ENCODE data around the gene GPC6.
"Not testable (repeated sequence)": the region's sequence is repeated elsewhere in the genome, so short reads cannot be mapped to it uniquely, and the experiment has no call there.

The GPC6 gene

GRCh38 chr13:94286581-94286980 is 1060.0 kb downstream of the GPC6 start:
- no peak for DNase-seq

GRCh38 chr13:94291631-94292322 is 1065.2 kb downstream of the GPC6 start:
- DNase-seq: no peak

- DNase-seq: no peak
Measured at GRCh38 chr13:94292323-94292640, 1065.7 kb downstream of the GPC6 start.

GRCh38 chr13:94296471-94296870 is 1069.9 kb downstream of the GPC6 start:
- DNase-seq: no peak

GRCh38 chr13:94298346-94298745 is 1071.7 kb downstream of the GPC6 start:
- no peak for DNase-seq

- no peak for DNase-seq
Measured at GRCh38 chr13:94300401-94300800, 1073.8 kb downstream of the GPC6 start.

GRCh38 chr13:94301487-94301886 is 1074.9 kb downstream of the GPC6 start:
- no peak for DNase-seq

GRCh38 chr13:94302847-94303565 is 1076.4 kb downstream of the GPC6 start:
- DNase-seq: not testable (repeated sequence)

- DNase-seq: no peak
Measured at GRCh38 chr13:94303644-94304174, 1077.1 kb downstream of the GPC6 start.

- no peak for DNase-seq
Measured at GRCh38 chr13:94305033-94305432, 1078.4 kb downstream of the GPC6 start.

- DNase-seq: no peak
Measured at GRCh38 chr13:94305463-94305862, 1078.9 kb downstream of the GPC6 start.

GRCh38 chr13:94305934-94306333 is 1079.3 kb downstream of the GPC6 start:
- no peak for DNase-seq

GRCh38 chr13:94308832-94309231 is 1082.2 kb downstream of the GPC6 start:
- no peak for DNase-seq

GRCh38 chr13:94309576-94309975 is 1083.0 kb downstream of the GPC6 start:
- no peak for DNase-seq

GRCh38 chr13:94309997-94310855 is 1083.6 kb downstream of the GPC6 start:
- no peak for DNase-seq

GRCh38 chr13:94311893-94312292 is 1085.3 kb downstream of the GPC6 start:
- no peak for DNase-seq

- peak; percentile 86 for DNase-seq
Measured at GRCh38 chr13:94312511-94313216, 1086.1 kb downstream of the GPC6 start.

- DNase-seq: no peak
Measured at GRCh38 chr13:94313321-94313910, 1086.8 kb downstream of the GPC6 start.

GRCh38 chr13:94313926-94314325 is 1087.3 kb downstream of the GPC6 start:
- no peak for DNase-seq

- no peak for DNase-seq
Measured at GRCh38 chr13:94315188-94315587, 1088.6 kb downstream of the GPC6 start.

GRCh38 chr13:94317063-94317491 is 1090.5 kb downstream of the GPC6 start:
- DNase-seq: no peak

- no peak for DNase-seq
Measured at GRCh38 chr13:94318418-94318817, 1091.8 kb downstream of the GPC6 start.
